Uterus (tissue), 2 donors: Measurements from ENCODE around the gene PLA2G2D.

ENCODE experiments used
- POLR2A ChIP-seq, 2 donors: fragments of 450-650 bp; IDR thresholded peaks; one replicate each; pipeline ENCODE4 v1.6.1; 2016; ENCODE audit warnings: antibody characterized with exemption in 2 of 2, mild to moderate bottlenecking in 1 of 2, moderate library complexity in 1 of 2
- TF ChIP-seq, protein P1 (sequence below), 4 experiments: fragments of 200-600 bp in 2 of 4; fragments of 450-650 bp in 2 of 4; sonication (generic) in 2 of 4; IDR thresholded peaks; one replicate each; pipeline ENCODE4 v1.5.1; 2016 to 2019; ENCODE audit warnings: antibody characterized with exemption in 4 of 4, mild to moderate bottlenecking in 2 of 4, moderate library complexity in 1 of 4

DNA sequence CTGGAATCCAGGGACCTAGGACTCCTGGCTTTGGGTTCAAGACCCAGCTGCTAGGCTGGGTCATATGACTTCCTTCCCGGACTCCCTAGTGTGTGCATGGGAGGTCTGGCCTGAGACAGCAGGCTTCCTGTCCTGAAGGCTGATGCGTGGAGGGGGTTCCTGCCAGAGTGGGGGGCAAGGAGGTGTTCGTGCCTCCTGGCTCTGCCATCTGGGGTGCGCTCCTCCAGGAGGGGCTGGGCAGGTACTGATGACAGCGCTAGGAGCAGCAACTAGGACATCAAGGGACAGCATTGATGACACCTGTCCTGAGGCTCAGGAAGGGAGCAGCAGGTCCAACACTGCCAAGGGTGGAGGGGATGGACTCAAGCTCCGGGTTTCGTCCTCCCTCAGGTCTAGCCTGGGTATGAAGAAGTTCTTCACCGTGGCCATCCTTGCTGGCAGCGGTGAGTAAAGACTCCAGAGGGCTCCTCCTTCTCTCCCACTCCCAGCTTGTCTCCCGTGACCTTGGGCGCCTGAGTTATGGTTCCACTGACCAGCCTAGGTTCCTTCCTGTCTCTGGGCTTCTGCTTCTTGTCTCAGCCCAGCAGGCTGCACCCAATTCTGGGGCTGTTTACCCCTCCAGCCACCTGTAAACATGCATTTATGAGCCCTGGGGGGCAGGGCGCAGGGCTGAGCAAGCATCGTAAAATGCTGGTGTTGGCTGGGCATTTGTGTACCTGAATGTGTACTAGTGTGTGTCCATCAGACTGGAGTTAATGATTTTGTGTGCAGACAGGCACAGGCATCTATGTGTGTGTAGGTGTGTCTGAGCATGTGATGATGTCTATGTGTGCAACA, 20.7 kb upstream of the PLA2G2D start:
- TF ChIP-seq, protein P1, sequence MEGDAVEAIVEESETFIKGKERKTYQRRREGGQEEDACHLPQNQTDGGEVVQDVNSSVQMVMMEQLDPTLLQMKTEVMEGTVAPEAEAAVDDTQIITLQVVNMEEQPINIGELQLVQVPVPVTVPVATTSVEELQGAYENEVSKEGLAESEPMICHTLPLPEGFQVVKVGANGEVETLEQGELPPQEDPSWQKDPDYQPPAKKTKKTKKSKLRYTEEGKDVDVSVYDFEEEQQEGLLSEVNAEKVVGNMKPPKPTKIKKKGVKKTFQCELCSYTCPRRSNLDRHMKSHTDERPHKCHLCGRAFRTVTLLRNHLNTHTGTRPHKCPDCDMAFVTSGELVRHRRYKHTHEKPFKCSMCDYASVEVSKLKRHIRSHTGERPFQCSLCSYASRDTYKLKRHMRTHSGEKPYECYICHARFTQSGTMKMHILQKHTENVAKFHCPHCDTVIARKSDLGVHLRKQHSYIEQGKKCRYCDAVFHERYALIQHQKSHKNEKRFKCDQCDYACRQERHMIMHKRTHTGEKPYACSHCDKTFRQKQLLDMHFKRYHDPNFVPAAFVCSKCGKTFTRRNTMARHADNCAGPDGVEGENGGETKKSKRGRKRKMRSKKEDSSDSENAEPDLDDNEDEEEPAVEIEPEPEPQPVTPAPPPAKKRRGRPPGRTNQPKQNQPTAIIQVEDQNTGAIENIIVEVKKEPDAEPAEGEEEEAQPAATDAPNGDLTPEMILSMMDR (IDR thresholded peaks at IDR 0.05) = no peak
- no peak for TF ChIP-seq POLR2A (IDR thresholded peaks at IDR 0.05)
